GM21528 (cell line): ENCODE data around the gene MYO9B.
"Not testable (repeated sequence)": the region's sequence is repeated elsewhere in the genome, so short reads cannot be mapped to it uniquely, and the experiment has no call there.

ENCODE experiments used
- ATAC-seq: cut with Tn5 transposase; IDR thresholded peaks from one replicate; pipeline ENCODE4 v1.9.1; 2021; ENCODE audit warnings: mild to moderate bottlenecking, moderate library complexity; ENCODE audit not compliant: unreplicated experiment, low FRiP score

The MYO9B gene

GRCh38 chr19:17088552-17088951, 13.0 kb downstream of the MYO9B start:
- no peak for ATAC-seq

GRCh38 chr19:17090583-17090982, 15.0 kb downstream of the MYO9B start:
- no peak for ATAC-seq

DNA sequence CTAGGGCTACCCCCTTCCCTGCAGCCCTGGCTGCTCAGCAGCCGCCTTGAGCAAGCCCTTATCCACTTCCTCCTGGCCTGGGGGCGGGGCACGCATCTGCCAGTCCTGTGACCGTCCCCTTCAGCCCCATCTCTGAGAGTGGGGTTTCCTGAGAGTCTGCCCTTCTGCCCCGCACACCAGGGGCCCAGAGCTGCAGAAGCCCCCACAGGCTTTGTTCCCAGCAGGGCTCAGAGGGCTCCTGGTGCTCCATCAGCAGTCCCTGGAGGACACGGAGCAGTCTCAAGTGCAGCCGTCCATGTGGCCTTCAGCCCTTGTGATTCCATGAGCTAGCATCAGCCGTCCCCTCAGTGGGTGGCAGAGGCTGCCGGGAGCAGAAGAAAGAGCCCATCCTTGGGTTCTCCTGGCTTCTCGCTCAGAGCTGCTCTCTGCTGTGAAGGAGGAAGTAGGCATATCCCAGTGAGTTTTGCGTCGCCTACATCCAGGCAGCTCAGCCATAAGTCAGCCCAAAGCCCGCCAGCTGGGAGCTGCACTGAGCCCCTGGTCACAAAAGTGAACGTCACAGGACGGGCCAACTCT, 16.3 kb downstream of the MYO9B start:
- ATAC-seq: no peak

- ATAC-seq: no peak
Observed at GRCh38 chr19:17092696-17093095, 17.1 kb downstream of the MYO9B start.

DNA sequence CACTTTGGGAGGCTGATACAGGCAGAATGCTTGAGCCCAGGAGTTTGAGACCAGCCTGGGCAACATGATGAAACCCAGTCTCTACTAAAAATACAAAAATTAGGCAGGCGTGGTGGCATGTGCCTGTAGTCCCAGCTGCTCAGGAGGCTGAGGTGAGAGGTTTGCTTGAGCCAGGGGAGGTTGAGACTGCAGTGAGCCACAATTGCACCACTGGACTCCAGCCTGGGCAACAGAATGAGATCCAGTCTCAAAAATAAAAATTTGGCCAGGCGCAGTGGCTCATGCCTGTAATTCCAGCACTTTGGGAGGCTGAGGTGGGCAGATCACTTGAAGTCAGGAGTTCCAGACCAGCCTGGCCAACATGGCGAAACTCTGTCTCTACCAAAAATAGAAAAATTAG, 19.1 kb downstream of the MYO9B start:
- ATAC-seq: not testable (repeated sequence)

GRCh38 chr19:17095141-17095919, 19.8 kb downstream of the MYO9B start:
- ATAC-seq: no peak

- no peak for ATAC-seq
Observed at GRCh38 chr19:17097593-17098126, 22.1 kb downstream of the MYO9B start.

GRCh38 chr19:17098326-17098725, 22.7 kb downstream of the MYO9B start:
- no peak for ATAC-seq

DNA sequence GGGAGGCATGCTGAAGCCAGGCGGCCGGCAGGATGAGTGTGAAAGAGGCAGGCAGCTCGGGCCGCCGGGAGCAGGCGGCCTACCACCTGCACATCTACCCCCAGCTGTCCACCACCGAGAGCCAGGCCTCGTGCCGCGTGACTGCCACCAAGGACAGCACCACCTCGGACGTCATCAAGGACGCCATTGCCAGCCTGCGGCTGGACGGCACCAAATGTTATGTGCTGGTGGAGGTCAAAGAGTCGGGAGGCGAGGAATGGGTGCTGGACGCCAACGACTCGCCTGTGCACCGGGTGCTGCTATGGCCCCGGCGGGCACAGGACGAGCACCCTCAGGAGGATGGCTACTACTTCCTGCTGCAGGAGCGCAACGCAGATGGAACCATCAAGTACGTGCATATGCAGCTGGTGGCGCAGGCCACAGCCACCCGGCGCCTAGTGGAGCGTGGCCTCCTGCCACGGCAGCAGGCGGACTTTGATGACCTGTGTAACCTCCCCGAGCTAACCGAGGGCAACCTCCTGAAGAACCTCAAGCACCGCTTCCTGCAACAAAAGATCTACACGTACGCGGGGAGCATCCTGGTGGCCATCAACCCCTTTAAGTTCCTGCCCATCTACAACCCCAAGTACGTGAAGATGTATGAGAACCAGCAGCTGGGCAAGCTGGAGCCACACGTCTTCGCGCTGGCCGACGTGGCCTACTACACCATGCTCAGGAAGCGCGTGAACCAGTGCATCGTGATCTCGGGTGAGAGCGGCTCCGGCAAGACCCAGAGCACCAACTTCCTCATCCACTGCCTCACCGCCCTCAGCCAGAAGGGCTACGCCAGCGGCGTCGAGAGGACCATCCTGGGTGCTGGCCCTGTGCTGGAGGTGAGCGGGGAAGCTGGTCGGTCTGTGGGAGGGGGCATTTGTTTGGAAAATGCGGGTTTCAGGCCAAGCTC, 26.4 kb downstream of the MYO9B start:
- ATAC-seq: no peak

DNA sequence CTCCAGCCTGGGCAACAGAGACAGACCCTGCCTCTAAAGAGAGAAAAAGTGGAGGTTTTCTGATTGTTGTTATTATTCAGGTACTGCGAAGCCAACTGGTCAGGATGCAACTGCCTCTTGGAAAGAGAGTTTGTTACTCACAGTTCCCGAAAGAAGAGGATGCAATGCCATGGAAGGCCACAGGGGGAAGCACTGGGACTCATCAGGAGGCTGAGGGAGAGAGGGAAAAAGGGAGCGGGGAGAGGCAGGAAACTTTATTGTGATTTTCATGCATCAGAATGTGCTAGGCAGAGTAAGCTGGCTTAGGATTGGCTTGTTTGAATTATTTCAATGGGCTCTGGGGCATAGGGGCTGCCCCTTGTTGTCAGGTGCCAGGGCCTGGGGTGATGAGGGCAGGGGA, 27.6 kb downstream of the MYO9B start:
- no peak for ATAC-seq

DNA sequence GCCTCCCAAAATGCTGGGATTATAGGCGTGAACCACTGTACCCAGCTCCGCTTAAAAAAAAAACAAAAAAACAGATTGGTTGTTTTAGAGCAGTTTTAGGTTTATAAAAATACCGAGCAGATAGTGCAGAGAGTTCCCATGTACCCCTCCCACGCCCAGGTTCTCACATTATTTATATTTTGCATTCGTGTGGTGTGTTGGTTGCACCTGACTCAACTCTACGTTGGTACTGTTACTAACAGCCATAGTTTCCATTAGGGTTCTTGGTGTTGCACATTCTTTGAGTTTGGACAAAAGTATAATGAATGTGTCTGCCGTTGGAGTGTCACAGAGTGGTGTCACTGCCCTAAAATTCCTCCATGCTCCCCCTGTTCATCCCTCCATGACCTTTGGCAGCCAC, 29.1 kb downstream of the MYO9B start:
- ATAC-seq: no peak

DNA sequence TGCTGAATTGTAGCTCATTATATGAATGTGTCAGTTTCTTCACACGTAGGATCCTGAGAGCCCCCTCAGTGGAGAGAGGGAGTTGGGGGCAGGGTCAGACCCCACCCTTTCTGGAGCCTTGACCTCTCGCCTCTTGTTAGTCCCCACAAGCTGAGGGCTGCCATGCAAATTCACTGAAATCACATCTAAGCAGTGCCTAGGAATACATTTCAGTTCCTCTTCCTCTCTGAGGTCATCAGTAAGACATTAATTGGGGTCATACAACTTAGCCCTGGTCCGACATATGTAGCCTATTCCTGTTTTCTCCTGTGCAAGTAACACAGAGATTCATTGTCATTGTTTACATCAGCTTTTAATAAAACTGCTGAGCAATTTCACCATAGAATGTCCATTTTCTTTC, 30.0 kb downstream of the MYO9B start:
- no peak for ATAC-seq

DNA sequence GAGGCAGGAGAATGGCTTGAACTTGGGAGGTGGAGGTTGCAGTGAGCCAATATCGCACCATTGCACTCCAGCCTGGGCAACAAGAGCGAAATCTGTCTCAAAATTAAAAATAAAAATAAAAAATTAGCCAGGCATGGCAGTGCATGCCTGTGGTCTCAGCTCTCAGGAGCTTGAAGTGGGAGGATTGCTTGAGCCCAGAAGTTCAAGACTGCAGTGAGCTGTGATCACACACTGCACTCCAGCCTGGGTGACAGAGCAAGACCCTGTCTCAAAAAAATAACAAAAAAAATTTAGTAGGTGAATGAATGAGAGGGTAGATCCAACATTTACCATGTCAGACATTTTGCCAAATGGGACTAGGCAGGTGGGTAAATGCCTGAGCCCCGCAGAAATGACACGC, 31.4 kb downstream of the MYO9B start:
- not testable (repeated sequence) for ATAC-seq

- ATAC-seq: no peak
Observed at GRCh38 chr19:17107546-17108452, 32.2 kb downstream of the MYO9B start.

DNA sequence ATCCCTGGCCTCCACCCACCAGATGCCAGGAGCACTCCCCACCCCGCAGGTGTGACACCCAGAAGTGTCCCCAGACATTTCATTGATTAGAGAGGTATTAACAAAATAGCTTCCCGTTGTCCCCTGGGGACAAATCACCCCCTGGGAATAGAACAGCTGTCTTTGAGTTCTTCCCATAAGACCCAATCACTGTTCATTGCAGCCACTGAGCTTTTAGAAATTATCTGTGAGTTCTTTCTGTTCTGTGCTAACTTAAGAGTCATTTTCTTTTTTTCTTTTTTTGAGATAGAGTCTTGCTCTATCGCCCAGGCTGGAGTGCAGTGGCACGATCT, 32.8 kb downstream of the MYO9B start:
- ATAC-seq: no peak

GRCh38 chr19:17109300-17109699, 33.7 kb downstream of the MYO9B start:
- no peak for ATAC-seq

DNA sequence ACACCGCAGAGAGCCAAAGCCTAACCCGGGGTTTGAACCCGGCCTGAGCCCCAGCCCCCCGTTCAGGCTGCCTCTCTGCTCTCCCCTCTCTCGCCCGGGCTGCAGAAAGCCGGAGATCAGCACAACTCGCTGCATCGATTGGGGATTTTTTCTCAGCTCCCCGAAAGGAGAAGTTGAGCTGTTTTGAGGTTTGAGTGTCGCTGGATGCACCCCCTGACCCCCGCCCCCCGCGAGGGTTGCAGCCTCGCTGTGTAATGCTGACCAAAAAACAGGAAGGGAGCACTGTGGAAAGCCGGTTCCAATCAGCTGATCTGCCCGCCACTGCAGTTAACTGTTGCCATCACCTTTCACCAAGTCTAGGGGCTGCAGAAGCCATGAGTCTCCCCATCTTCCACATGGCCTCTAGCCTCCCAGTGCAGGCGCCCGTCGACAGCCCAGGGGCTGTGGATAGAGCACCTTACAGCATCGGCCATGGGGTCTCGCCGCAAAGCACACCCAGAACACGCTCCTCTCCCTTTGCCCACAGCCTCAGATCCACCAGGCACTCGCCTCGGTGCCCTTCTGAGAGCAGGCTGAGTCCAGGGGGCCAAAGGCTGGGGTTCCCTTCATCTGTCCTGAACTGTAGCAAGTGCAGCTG, 34.5 kb downstream of the MYO9B start:
- ATAC-seq: peak; percentile 39

DNA sequence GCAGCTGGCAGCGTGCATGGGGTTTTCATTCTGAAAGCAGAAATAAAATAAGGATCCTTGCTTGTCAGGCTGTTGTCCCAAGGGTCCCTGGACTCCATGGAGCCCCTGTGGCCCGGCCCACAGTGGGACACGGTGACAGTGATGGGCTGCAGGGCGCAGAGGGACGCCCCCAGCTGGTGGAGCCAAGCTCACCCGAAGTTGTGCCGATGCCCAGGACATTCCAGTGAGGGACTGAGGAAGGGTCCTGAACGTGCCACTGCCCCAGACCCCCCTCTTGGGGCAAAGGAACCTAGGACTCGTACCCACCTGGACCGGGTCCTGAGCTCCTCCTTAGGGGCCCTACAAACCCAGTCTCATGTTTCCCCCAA, 35.0 kb downstream of the MYO9B start:
- ATAC-seq: no peak

DNA sequence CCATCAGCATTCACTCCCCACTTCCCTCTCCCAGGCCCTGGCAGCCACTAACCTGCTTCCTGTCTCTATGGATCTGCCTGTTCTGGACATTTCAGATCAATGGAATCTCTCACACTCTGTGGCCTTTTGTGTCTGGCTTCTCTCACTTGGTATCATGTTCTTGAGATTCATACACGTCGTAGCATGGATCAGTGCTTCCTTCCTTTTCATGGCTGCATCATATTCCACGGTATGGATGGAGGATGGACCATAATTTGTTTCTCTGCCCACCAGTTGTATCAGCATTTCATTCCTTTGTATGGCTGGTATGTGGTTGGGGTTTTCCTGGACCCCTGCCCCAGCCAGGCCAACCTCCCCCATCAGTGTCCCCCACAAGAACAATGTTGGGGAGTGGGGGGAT, 36.2 kb downstream of the MYO9B start:
- ATAC-seq: no peak

GRCh38 chr19:17112271-17112670, 36.7 kb downstream of the MYO9B start:
- no peak for ATAC-seq
